HUES64 (cell line): ENCODE measurements around the gene RASA3.

Source experiments
- H3K27ac ChIP-seq: 2 replicates; pipeline ENCODE4 v1.7.0; 2013; ENCODE audit warnings: low read depth, low read length, inconsistent platforms
- H3K27me3 ChIP-seq: 2 replicates; pipeline ENCODE4 v1.6.1; 2013; ENCODE audit warnings: mild to moderate bottlenecking, low read length; ENCODE audit not compliant: insufficient read depth
- H3K36me3 ChIP-seq: 2 replicates; pipeline ENCODE4 v1.6.1; 2013; ENCODE audit warnings: mild to moderate bottlenecking, low read length; ENCODE audit not compliant: insufficient read depth
- H3K4me1 ChIP-seq: 2 replicates; pipeline ENCODE4 v1.6.1; 2013; ENCODE audit warnings: mild to moderate bottlenecking, low read length, moderate library complexity; ENCODE audit not compliant: insufficient read depth
- H3K4me3 ChIP-seq: 2 replicates; pipeline ENCODE4 v1.5.1; 2013; ENCODE audit warnings: mild to moderate bottlenecking, low read length, moderate library complexity
- H3K9ac ChIP-seq: 2 replicates; pipeline ENCODE4 v1.6.1; 2013; ENCODE audit warnings: mild to moderate bottlenecking, low read depth, low read length
- H3K9me3 ChIP-seq: 2 replicates; pipeline ENCODE4 v1.6.1; 2013; ENCODE audit warnings: low read depth, low read length; ENCODE audit not compliant: insufficient read depth
- WGBS: fragments of 150-250, 120-280 bp; methylation state at CpG from one replicate; pipeline ENCODE4 v1.1.7; 2013; ENCODE audit warnings: missing lambda C conversion rate; 5-methylcytosine and 5-hydroxymethylcytosine counted together

The RASA3 gene

DNA sequence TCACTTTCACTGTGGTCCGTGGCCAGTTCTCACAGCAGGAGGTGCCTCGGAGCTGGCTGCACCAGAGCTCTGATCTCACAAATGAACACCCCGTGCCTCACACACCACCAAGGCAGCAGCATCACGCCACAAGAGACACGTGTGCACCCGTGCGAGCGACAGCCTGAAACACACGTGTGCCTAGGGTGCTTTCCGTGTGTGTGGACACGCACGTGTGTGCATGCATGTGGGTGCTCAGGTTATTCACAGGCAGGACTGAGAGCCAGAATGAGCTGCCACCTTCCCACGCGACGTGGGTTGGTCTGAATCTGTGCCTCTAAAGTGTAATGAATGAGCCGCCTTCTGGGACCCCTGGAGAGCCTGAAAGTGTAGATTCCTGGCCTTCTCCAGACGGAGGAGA is 90.9 kb downstream of the RASA3 start:
- 0 out of 2 replicates have a peak, but pooled peaks cover 5% of the 10 kb centered on the region for H3K4me1 ChIP-seq
- no peak overlapping the region for H3K9ac ChIP-seq
- no peak overlapping the region for H3K4me3 ChIP-seq
- H3K36me3 ChIP-seq, result no peaks in the 10 kb centered on the region
- no peak overlapping the region for H3K27ac ChIP-seq
- no peaks in the 10 kb centered on the region for H3K9me3 ChIP-seq
- WGBS, result 95% methylated on average over 17 of the region's 17 CpGs
- no peaks in the 10 kb centered on the region for H3K27me3 ChIP-seq

DNA sequence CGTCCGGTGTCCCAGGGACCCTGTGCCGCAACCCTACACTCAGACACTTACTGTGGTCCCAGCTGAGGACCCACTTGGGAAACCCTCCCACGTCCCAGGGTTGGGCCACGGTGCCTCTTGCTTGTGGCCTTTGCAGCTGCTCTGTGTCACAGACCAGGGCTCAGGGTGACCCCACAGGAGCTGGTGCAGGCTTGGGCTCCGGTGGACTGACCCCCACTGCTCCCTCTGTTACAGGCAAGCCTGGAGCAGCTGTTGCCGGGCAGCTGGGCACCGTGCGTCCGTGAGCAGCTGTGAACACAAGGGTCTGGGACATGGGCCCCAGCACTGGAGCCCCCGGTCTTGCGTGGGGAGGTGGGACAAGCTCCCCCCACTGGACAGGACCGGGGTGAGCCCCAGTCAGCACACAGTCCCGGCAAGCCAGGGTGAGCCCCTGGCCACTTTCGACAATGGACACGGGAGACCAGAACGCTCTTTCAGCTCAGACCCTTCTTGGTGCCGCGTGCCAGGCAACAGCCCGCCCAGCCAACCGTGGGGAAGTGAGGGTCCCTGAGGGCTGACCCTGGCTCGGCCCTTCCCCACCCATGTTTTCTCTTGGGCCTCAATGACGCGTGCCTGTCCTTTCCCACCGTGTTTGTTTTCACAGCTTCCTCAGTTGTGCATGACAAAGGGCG is 92.8 kb downstream of the RASA3 start:
- H3K27ac ChIP-seq, result no peak overlapping the region
- WGBS, result 81% methylated on average over 26 of the region's 26 CpGs
- no peaks in the 10 kb centered on the region for H3K36me3 ChIP-seq
- H3K4me1 ChIP-seq, result peaks cover 13% of the 10 kb centered on the region; the same call in 1 of the 2 replicates
- no peak overlapping the region for H3K4me3 ChIP-seq
- H3K9me3 ChIP-seq, result no peaks in the 10 kb centered on the region
- no peaks in the 10 kb centered on the region for H3K27me3 ChIP-seq
- no peak overlapping the region for H3K9ac ChIP-seq

DNA sequence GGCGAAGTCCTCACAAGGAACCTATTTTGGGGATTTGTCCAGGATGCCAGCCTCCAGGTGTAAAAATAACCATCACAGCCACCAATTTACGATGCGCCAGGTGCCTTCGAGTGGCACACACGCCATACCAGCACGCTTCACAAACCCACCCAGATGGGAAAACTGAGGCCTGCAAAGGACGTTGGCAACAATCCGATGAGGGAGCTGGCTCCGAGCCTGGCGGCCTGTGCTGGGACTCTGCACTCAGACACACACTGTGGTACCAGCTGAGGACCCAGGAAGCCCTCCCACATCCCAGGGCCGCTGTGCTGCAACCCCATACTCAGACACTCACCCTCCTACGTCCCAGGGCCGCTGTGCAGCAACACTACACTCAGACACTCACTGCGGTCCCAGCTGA is 93.5 kb downstream of the RASA3 start:
- Histone ChIP-seq H3K9ac (no peak overlapping the region), H3K27me3 (no peaks in the 10 kb centered on the region), H3K9me3 (no peaks in the 10 kb centered on the region), H3K36me3 (no peaks in the 10 kb centered on the region), H3K4me1 (peaks cover 13% of the 10 kb centered on the region; the same call in 1 of the 2 replicates), H3K4me3 (no peak overlapping the region), H3K27ac (no peak overlapping the region)
- WGBS, result 91% methylated on average over 14 of the region's 14 CpGs

DNA sequence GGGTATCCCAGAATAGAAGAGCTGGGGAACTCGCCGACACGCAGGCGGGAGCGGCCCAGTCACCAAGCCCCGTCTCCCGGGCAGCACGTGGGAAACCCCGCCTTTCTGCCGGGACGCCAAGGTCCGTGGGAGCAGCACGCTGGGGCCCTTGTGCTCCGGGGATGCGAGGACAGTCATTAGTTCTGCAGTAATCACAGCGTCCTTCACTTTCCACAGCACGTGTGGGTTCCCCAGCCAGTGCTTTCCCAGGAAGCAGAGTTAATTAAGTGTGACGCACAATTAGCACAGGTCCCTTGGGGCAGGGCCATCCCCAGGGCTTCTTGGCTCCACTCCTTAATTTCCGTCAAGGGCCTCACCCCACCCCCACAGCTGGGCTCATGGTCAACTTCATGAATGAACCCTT is 94.2 kb downstream of the RASA3 start:
- Histone ChIP-seq H3K4me3 (no peak overlapping the region), H3K36me3 (no peaks in the 10 kb centered on the region), H3K4me1 (peaks cover 13% of the 10 kb centered on the region; the same call in 1 of the 2 replicates), H3K27me3 (no peaks in the 10 kb centered on the region), H3K9me3 (no peaks in the 10 kb centered on the region), H3K27ac (no peak overlapping the region), H3K9ac (no peak overlapping the region)
- WGBS, result 87% methylated on average over 19 of the region's 19 CpGs

DNA sequence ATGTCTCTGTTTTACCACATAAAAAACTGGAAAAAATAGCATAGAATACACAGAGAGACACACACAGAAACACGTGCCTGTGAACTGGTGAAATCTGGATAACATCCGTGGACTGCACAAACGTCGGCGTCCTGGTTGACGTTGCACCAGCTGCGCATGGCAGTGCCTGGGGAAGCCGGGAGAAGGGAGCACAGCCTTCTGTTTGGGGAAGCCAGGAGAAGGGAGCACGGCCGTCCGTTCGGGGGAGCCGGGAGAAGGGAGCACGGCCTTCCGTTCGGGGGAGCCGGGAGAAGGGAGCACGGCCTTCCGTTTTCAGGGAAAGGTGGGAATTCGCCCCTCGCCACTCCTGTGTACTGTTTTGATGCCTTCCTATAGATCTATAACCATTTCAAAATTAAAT is 94.7 kb downstream of the RASA3 start:
- H3K9ac ChIP-seq, result no peak overlapping the region
- WGBS, result 95% methylated on average over 21 of the region's 21 CpGs

DNA sequence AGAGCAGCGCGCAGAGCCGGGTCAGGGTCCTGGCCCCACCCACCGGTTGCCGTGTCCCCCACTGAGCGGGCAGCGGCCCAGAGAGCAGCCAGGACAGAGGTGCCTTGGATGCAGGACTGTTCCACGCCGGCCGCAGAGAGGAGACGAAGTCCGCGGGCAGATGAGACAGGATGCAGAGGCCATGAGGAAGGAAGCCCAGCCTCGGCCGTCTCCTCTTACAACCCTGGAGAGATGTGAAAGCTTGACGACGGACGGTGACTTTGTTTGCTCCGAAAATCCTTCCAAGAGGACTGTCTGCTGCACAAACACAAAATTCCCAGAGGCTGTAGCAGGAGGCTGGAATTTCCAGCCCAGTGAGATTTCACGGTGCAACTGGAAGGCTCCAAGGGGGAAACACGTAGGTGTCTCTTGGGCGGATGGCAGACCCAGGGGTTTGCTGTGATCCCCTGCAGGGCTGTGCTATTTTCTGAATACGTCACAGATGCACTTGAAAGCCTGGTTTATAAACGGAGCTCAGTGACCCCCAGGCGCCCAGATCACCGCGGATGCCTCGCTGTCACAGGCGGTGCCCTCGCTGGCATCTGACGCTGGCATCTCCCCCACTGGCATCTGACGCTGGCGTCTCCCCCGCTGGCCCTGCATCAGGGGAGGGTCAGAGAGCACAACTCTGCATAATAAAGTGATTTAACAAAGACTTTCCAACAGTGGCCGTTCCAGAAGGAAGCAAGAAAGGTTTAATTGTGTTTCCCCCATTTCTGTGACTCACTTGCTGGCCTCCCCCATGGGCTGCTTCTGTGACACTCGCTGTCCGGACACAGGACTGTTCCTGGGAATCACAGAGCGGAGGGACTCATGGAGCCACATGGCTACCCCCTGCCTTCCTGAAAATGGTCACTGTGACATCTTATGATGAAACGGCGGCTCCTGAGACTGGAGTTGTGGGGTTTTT is 96.6 kb downstream of the RASA3 start:
- H3K9ac ChIP-seq, result no peak overlapping the region
- H3K36me3 ChIP-seq, result no peaks in the 10 kb centered on the region
- H3K4me3 ChIP-seq, result no peak overlapping the region
- no peaks in the 10 kb centered on the region for H3K9me3 ChIP-seq
- H3K4me1 ChIP-seq, result peaks cover 13% of the 10 kb centered on the region; the same call in 1 of the 2 replicates
- 63% methylated on average over 40 of the region's 40 CpGs for WGBS
- H3K27me3 ChIP-seq, result no peaks in the 10 kb centered on the region
- 0 out of 2 replicates have a peak overlapping the region, but pooled peaks have one; percentile 10 for H3K27ac ChIP-seq

More for the DNA sequence above, 94.7 kb downstream of the RASA3 start:
- Histone ChIP-seq H3K9me3 (no peaks in the 10 kb centered on the region), H3K4me3 (no peak overlapping the region), H3K27ac (no peak overlapping the region), H3K36me3 (no peaks in the 10 kb centered on the region), H3K4me1 (peaks cover 13% of the 10 kb centered on the region; the same call in 1 of the 2 replicates), H3K27me3 (no peaks in the 10 kb centered on the region)

DNA sequence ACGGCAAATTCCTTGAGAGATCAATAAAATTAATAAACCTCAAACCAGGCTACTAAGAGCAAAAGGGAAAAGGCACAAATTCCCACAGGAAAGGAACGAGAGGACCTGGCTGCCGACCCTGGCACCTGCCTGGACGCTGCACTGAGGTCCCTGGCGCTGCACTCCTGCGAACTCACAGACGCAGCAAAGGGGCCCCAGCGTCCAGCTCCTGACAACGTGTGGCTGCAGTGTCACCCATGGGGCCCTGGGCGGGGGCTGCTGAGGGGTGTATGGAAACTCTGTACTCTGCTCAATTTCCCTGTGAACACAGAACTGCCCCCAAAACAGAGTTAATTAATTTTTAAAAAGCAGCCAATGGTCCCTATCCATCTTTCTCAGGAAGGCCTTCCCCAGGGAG is 97.2 kb downstream of the RASA3 start:
- 83% methylated on average over 10 of the region's 10 CpGs for WGBS
- H3K9ac ChIP-seq, result no peak overlapping the region

DNA sequence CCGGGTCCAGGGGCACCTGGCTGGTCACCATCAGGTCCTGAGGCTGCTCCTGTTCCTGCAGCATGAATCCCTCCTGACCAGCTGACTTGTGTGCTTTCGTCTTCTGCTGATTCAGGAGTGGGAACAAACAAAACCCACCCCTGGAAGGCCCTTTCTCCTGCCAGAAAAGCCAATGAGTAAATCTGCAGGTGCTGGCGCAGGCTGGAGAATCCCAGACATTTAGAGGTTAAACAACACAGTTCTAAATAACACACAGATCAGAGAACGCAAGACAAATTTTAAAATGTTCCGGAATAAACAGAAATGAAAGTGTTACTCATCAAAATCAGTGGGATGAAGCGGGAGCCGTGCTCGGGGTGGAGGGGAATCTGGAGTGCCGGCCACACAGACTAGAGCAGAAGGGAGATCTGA is 97.9 kb downstream of the RASA3 start:
- 92% methylated on average over 9 of the region's 9 CpGs for WGBS
- H3K27me3 ChIP-seq, result no peaks in the 10 kb centered on the region
- H3K27ac ChIP-seq, result no peak overlapping the region
- no peak overlapping the region for H3K4me3 ChIP-seq
- no peaks in the 10 kb centered on the region for H3K9me3 ChIP-seq
- no peaks in the 10 kb centered on the region for H3K36me3 ChIP-seq
- H3K4me1 ChIP-seq, result peaks cover 9% of the 10 kb centered on the region; the same call in 1 of the 2 replicates
- H3K9ac ChIP-seq, result no peak overlapping the region

More for the DNA sequence above, 97.2 kb downstream of the RASA3 start:
- H3K9me3 ChIP-seq, result no peaks in the 10 kb centered on the region
- H3K27me3 ChIP-seq, result no peaks in the 10 kb centered on the region
- H3K4me1 ChIP-seq, result peaks cover 13% of the 10 kb centered on the region; the same call in 1 of the 2 replicates
- H3K4me3 ChIP-seq, result no peak overlapping the region
- no peak overlapping the region for H3K27ac ChIP-seq
- no peaks in the 10 kb centered on the region for H3K36me3 ChIP-seq

DNA sequence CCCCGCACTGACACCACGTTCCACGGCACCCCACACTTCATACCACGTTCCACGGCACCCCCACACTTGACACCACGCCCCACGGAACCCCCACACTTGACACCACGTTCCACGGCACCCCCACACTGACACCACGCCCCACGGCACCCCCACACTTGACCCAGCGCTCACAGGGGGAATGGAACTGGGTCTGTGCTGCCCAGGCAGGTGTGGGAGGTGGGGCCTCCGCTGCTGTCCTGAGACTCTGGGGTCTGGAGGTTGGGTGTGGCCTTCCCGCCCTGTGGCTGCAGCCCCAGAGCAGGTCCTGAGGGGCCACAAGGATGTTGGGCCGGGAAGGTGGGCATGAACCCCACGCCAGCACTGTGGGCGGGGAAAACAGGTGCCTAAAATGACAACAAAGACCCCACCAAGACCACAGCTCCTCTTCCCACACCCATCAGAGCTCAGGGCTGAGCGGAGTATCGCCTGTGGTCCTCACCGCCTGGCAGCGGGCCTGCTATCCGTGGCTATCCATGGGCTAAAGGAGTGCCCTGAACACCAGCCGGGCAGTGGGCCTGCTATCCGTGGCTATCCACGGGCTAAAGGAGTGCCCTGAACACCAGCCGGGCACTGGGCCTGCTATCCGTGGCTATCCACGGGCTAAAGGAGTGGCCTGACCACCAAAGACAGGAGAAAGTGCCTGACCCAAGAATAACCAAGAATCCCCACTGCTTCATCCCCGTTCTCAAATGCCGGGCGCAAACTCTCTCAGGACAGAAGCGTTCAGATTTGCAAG is 98.7 kb downstream of the RASA3 start:
- H3K9ac ChIP-seq, result no peak overlapping the region
- no peaks in the 10 kb centered on the region for H3K9me3 ChIP-seq
- H3K27ac ChIP-seq, result no peak overlapping the region
- 93% methylated on average over 28 of the region's 32 CpGs for WGBS
- H3K36me3 ChIP-seq, result no peaks in the 10 kb centered on the region
- peaks cover 9% of the 10 kb centered on the region; the same call in 1 of the 2 replicates for H3K4me1 ChIP-seq
- no peaks in the 10 kb centered on the region for H3K27me3 ChIP-seq
- no peak overlapping the region for H3K4me3 ChIP-seq

DNA sequence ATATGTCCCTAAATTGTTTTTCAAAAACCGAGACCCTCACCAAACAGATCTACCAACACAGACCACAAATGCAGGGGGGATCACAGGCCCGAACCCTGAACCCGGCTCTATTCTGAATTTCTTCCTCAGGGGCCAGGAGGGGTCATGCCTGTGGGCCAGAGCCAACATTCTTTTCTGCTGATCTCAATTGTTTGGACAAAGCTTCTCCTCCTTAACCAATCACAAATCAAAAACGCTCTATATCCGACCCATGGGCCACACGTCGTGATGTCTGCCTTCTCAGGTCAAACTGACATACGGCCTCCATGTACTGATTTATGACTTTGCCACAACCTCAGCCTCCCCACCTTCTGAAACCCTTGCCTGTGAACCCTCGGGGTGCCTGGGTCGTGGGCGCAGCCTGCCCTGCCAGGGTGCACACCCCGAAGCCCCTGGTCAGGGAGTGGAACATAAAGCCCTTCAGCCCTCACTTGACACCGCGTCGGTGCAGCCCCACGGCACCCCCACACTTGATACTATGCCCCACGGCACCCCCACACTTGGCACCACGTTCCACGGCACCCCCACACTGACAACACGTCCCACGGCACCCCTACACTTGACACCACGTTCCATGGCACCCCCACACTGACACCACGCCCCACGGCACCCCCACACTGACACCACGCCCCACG is 100.2 kb downstream of the RASA3 start:
- WGBS, result 91% methylated on average over 24 of the region's 26 CpGs
- H3K27ac ChIP-seq, result no peak overlapping the region
- peaks cover 9% of the 10 kb centered on the region; the same call in 1 of the 2 replicates for H3K4me1 ChIP-seq
- H3K9ac ChIP-seq, result no peak overlapping the region
- H3K9me3 ChIP-seq, result no peaks in the 10 kb centered on the region
- peaks cover 4% of the 10 kb centered on the region; the same call in 1 of the 2 replicates for H3K36me3 ChIP-seq
- H3K27me3 ChIP-seq, result no peaks in the 10 kb centered on the region
- H3K4me3 ChIP-seq, result no peak overlapping the region
